Activated CD4-positive, alpha-beta T cell treated with anti-CD3 and anti-CD28 coated beads for 24 hours (primary cell): ENCODE data around the gene HYAL2.
"Not testable (repeated sequence)": the region's sequence is repeated elsewhere in the genome, so short reads cannot be mapped to it uniquely, and the experiment has no call there.

ENCODE experiments used
- DNase-seq, 2 donors: peaks; one replicate each; pipeline ENCODE4 v3.0.0-alpha.2; 2020; ENCODE audit warnings: low read depth in 2 of 2

Gene HYAL2

GRCh38 chr3:50292159-50293078, 30.1 kb downstream of the HYAL2 start, which contains the start of gene IFRD2:
Gene IFRD2, minus strand, starts transcription at chr3:50292429. Its CDS starts 155 bp downstream, at chr3:50292274.
- DNase-seq: peak; percentile 86 to 93

- DNase-seq: no peak
These were observed 32.3 kb downstream of the HYAL2 start for GRCh38 chr3:50290161-50290641.

DNA sequence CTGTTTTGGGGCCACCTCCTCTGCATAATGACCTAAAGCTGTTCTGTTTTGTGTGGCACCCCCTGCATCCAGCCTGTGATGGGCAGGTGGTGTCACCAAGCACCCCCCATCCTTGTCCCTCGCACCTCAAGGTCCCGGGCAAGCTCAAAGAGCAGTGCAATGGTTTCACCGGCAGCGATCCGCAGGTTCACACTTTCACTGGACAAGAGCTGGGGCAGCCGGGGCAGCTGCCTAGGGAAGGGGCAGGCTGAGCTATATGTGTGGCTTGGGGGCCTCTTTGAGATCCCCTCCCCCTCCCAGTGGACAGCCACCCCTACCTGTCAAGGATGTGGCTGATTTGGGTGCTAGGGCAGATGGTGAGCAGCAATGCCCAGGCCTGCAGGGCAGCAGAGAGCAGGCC, 33.4 kb downstream of the HYAL2 start:
- no peak for DNase-seq

DNA sequence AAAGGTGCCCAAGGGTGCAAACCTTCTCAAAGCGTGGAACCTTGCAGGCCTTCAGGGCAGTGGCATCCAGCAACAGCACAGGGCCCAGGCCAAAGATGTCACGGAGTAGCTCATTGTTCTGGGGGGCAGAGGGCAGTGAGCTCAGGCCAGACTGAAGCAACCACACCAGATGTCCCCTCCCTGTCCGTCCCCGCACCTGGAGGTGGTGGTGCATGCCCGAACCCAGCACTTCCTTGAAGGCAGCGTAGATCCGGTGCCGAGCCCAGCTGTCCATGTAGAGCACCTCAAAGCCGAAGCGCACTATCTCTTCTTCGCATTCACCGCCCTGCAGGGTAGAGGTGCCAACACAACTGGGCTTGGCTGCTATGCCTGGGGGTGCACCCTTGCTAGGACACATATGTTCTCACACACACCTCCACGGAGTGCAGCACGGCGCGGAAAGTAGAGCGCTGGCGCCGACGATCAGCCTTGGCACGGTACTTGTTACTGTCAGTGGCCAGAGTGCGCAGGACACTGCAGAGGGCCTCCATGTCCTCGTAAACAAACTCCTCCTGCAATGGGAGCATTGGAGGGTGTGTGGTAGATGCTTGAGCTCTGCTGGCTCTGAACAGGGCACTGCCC, 34.0 kb downstream of the HYAL2 start:
- DNase-seq: no peak

DNA sequence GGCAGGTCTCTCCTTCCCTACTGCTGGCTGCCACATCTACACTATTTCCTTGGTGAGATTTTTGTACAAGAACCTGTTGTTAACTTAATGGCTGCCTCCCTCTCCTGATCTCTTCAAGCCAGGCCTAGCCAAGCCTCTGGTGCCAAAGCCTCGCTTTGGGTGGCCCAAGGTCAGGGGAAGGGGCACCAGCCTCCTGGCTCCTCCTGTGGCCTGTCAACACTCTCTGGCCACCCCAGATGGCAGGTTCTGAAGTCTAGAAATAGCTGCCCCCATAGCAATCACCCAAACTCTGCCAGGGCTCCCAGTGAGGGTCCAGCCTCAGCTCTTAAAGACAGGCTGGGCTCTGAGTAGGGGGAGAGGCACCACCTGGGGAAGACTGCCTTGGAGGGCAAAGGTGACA, 35.3 kb downstream of the HYAL2 start:
- no peak for DNase-seq

- no peak for DNase-seq
These were observed 36.0 kb downstream of the HYAL2 start for GRCh38 chr3:50286322-50287227.

DNA sequence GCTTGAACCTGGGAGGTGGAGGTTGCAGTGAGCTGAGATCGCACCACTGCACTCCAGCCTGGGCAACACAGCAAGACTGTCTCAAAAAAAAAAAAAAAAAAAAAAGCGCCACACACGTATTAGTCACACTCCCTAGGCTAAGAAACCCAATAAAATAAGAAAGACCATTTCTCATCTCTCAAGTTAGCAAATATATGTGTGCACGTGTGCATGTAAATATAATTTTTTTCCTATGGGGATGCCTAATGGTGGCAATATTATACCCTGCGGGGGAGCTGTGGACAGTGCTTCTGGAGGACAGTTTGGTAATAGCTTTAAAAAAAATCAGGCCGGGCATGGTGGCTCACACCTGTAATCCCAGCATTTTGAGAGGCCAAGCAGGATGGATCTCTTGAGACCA, 38.4 kb downstream of the HYAL2 start:
- DNase-seq: not testable (repeated sequence)

DNA sequence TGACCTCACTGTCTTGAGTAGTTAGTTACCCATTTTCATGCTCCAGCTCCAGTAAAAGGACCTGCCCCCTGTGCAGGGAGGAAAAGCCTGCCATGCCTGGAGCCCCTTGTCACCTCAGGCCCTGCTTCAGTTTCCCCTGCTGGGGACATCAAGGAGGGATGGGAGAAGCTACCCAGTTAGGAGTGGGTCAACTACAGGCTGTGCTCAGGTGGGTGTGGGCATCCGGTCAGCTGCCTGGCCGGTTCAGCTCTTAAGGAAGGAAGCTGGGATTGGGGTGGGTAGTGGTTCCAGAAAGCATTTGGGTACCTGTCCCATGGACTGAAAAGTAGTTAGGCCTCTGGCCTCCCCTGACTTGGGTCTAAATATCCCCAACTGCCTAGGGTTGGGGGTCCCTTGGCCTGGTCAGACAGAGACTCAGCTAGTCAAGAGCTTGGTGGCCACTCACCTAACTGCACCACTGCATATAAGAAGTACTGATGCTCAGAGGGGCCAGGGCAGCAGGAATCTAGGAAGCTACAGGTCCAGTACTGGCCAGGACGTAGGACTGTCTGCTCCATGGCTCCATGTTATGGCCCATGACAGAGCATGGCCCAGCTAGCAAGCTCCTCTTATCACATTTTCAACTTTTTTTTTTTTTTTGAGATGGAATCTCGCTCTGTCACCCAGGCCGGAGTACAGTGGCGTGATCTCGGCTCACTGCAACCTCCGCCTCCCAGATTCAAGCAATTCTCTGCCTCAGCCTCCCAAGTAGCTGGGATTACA, 43.1 kb downstream of the HYAL2 start:
- DNase-seq: no peak

DNA sequence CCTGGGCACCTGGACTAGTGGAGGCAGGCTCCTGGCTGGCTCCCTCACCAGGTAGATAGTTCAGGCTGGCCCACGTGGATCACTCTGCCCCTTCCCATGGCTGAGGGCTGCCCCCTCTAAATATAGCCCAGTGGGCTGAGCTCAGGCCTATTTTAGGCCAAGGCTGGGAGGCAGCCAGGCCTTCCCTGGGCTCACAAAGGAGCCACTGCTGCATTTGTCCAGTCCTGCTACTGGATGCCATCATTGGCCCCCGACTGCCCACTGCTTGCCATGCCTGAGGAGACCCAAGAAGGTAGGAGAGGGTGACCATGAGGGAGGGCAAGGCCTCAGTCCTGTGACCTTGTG, 43.7 kb downstream of the HYAL2 start, which contains the start of gene LSMEM2:
Gene LSMEM2 (plus strand): TSS at position 208 of the 345 bp plus-strand sequence. CDS start 27 bp downstream, at position 235.
- no peak for DNase-seq

DNA sequence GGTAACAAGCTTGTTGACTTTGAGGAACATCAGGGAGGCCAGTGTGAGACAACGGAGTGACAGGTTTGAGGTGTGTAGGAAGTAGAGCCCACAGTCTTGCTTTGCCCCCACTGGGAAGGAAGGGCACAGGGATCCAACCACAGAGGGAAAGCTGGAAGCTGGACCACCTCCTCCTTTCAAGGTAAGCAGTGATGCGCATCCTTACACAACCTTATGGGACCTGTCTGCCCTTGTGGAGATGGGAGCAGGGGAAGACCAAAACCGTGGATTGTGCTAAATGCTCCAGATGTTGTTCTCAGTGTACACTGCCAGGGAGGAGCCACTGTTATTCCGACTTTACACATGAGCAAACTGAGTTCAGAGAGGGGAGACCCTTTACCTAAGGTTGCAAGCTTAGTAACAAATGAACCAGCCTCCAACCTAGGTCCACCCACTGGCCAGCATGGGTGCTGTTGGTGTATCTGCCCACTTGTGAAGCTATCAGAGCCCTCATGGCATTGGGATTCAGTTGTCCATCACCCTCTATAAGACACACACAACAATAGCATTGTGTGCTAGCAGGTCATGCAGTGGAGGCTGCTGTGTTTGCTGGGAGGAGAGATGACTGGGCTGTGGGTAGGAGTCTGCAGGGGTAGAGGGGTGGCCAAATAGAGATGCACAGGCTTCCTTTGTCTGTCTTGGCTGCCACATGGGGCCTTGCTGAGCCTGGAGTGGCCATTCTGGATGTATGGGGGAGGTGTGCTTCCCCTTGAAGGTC, 44.2 kb downstream of the HYAL2 start:
- DNase-seq: no peak

DNA sequence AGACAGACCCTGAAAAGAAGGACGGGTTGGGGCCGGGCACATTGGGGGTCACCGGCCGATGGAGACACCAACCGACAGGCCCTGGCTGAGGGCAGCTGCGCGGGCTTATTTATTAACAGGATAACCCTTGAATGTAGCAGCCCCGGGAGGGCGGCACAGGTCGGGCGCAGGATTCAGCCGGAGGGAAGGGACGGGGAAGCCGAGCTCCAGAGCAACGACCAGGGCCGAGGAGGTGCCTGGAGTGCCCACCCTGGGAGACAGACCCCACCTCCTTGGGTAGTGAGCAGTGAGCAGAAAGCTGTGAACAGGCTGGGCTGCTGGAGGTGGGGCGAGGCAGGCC, 45.8 kb downstream of the HYAL2 start:
- DNase-seq: no peak

GRCh38 chr3:50275996-50276761, 46.4 kb downstream of the HYAL2 start:
- DNase-seq: no peak

GRCh38 chr3:50275141-50275995, 47.2 kb downstream of the HYAL2 start:
- no peak for DNase-seq

- DNase-seq: peak; percentile 40 to 78
These were observed 48.0 kb downstream of the HYAL2 start for GRCh38 chr3:50274371-50275104.

DNA sequence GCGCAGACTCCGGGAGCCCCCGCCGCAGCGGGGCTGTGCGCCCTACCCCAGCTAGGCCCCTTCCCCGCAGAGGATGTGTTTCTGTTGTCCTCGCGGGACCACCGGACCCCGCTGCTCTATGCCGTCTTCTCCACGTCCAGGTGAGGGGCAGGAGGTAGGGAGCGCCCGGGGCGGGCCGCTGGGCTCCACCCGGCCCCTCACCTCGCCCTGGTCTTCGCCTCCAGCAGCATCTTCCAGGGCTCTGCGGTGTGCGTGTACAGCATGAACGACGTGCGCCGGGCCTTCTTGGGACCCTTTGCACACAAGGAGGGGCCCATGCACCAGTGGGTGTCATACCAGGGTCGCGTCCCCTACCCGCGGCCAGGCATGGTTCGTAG, 48.9 kb downstream of the HYAL2 start:
- DNase-seq: no peak

DNA sequence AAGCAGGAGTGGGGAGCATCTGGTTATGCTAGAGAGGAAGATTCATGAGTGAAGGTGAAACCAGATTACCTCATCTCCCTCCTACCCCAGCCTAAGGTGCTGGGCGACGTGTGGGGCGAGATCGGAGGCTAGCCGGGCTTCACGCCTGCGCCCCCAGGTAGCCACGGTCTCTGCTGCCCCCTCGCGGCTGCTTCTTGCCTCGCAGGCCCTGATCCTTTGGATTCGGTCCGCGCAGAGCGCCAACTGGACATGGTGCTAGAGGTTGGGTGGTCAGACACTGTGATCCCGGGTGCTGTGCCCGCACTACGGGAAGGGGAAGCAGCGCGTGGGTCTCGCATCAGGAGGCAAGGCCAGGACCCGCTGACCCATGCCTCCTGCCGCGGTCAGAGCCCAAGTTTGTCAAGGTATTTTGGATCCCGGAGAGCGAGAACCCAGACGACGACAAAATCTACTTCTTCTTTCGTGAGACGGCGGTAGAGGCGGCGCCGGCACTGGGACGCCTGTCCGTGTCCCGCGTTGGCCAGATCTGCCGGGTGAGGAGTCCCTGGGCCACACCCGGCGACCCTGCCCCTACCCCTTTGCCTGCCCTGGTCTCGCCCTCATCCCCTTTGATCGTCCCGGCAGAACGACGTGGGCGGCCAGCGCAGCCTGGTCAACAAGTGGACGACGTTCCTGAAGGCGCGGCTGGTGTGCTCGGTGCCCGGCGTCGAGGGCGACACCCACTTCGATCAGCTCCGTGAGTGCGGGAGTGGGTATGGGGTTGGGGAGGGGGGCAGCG, 49.4 kb downstream of the HYAL2 start:
- peak; percentile 86 to 93 for DNase-seq

DNA sequence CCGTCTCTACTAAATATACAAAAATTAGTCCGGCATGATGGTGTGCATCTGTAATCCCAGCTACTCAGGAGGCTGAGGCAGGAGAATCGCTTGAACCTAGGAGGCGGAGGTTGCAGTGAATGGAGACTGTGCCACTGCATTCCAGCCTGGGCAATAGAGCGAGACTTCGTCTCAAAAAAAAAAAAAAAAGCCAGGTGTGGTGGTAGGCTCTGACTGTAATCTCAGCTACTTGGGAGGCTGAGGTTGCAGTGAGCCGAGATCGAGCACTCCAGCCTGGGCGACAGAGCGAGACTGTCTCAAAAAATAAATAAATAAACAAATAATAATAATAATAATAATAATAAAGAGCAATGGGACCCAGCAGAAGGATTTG, 50.0 kb downstream of the HYAL2 start:
- DNase-seq: not testable (repeated sequence)
